Measurements from ENCODE around the gene KRTAP6-2.

Gene KRTAP6-2

GRCh38 chr21:30577766-30578165 lies 20.9 kb downstream of the KRTAP6-2 start:
- no peak for DNase-seq (ENCODE audit: low read depth, low spot score)

GRCh38 chr21:30567617-30568016 lies 31.1 kb downstream of the KRTAP6-2 start:
- DNase-seq (ENCODE audit: low read depth, low spot score), result no peak

GRCh38 chr21:30563630-30564029 lies 35.1 kb downstream of the KRTAP6-2 start:
- no peak for DNase-seq (ENCODE audit: low read depth, low spot score)

- DNase-seq (ENCODE audit: low read depth, low spot score), result no peak
Observed at GRCh38 chr21:30563072-30563471, 35.6 kb downstream of the KRTAP6-2 start.

- DNase-seq (ENCODE audit: low read depth, low spot score), result no peak
Observed at GRCh38 chr21:30561957-30562356, 36.7 kb downstream of the KRTAP6-2 start.

- DNase-seq (ENCODE audit: low read depth, low spot score), result no peak
Observed at GRCh38 chr21:30561264-30561895, 37.3 kb downstream of the KRTAP6-2 start, which contains the start of gene KRTAP19-7. KRTAP19-7 (minus strand) TSS chr21:30561314; CDS start chr21:30561289, 25 bp downstream.

- DNase-seq (ENCODE audit: low read depth, low spot score), result no peak
Observed at GRCh38 chr21:30555095-30555494, 43.6 kb downstream of the KRTAP6-2 start.

GRCh38 chr21:30552782-30553181 lies 45.9 kb downstream of the KRTAP6-2 start:
- DNase-seq (ENCODE audit: low read depth, low spot score), result no peak
